ENCODE data around the gene PITPNM2.
"Not testable (repeated sequence)": the region's sequence is repeated elsewhere in the genome, so short reads cannot be mapped to it uniquely, and the experiment has no call there.

PITPNM2 gene

DNA sequence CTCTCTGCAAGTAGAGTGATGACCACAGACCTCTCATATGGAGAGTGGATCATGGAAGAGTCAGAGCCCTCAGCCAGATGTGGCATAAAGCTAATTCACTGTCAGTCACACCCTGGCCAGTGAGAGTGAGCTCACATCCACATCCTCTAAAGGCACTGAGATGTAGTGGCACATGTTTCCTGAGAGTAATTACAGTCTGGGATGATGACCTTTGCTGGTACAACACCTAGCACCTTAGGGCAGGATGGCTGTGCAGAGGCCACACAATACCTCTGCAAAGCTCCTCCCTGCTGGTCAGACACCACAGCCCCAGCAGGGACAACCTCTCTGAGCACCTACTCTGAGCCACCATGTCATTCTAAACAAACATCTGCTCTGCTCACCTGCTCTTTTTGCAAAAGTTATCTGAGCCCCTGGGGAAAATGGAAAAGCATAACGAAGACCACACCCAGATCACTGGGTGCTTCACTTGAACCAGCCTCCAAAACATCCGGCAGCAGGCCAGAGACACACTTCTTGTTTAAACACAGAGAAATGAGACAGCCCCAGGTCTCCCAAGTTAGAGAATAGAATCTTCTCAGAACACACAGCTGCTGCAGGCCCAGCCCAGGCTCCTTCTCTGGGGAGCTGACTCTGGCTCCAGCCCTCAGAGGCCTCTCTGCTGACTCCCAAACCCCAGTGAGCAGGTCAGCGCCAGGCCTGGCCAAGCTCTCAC, 30.3 kb downstream of the PITPNM2 start:
- no peak for DNase-seq (ENCODE audit: low spot score)

DNA sequence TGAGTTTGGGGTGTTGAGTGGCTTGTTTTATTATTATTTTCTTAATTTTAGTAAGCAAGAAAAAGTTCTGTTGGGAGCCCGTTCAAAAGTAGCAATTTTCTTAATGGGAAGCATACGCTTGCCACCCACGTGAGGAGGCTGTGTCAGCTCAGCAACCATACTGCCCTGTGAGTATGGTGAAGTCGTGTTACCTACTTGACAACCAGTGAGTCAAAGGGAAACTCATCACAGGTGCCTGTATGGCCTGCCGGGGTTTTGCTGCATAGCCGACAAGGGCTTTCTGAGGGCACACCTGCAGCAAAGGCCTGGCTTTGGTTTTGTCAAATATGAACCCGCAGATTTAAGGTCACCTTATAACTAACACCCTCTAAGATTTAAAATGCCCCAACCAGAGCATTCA, 31.1 kb downstream of the PITPNM2 start:
- DNase-seq (ENCODE audit: low spot score): no peak

DNA sequence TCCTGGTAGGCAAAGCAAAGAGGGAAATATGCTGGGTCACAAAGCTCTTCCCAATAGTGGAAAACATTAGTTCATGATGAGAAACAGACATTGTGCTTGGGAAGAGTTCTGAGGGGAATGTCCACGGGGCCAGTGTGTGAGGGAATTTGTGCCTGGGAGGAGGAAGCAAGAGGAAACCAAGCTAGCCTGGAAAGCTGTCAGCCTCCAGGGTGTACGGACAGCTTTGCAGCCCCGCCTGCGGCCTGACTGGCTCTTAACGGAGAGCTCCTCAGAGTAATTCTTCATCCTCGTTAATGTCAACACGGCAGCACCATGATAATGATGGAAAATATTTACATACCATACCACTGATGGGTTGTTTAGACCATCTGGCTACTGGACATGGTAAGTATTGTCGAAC, 32.4 kb downstream of the PITPNM2 start:
- DNase-seq (ENCODE audit: low spot score): no peak

DNA sequence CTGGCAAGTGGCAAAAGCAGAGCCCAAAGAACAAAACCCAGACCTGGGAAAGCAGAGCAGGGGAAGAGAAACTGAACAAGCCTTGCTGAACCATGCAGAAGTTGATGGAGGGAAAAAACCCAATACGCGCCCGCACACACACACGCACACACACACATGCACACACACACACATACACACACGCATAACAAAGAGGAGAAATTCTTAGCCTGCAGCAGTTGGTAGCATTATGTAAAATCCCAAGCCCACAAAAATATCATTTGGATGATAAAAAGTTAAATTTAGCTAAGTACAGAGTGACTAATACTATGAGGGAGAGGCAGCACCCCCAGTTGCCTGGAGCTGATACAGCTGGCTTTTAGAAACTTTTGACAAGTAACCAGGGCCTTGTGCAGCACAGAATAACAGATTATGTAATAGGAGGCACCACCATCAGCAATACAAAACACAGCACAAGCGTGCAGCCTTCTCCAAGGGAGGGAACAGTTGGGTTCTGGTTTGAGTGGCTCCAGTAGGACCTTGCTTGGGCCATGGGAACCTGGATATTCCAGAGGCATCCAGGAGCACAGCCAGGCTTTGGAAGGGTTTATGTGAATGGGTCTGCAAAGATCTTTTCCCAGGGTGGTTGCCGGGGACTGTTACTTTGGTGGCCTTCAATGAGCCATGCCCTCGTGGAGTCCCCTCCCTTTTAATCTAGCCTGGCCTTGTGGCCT, 35.3 kb downstream of the PITPNM2 start:
- DNase-seq (ENCODE audit: low spot score): peak; percentile 26

DNA sequence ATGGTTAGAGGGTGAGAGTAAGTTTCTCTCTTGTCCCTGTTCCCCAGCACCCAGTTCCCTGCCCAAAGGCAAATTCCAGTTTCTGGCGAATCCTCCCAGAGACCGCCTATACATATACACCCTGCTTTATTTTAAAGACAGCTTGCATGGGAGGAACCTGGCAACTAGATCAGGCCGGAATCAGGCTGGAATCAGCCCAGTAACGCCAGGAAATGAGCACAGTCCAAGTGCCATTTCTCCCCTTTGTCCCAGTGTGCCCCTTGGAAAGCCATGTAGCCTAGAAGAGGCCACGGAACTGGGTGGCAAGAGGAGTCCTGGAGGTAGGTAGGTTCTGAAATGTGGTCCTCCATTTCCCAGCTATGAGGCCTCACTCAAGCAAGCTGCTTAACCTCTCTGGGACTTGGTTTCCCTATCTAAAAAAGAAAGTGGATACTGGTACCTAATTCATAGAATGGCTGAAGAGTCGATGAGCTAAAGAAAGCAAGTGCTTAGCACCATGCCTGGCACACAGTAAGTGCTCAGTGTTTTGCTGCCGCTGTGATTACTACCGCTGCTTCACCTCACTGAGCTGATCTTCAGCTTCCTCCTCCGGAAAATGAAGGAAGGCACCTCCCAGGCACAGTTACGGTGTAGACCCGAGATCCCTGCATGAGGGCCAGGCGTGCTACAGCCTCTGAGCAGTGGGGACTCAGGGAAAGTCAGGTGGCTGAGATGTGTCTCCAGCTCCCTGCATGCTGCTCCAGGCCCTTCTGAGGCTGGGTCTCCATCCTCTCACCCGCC, 36.4 kb downstream of the PITPNM2 start:
- DNase-seq (ENCODE audit: low spot score): no peak

DNA sequence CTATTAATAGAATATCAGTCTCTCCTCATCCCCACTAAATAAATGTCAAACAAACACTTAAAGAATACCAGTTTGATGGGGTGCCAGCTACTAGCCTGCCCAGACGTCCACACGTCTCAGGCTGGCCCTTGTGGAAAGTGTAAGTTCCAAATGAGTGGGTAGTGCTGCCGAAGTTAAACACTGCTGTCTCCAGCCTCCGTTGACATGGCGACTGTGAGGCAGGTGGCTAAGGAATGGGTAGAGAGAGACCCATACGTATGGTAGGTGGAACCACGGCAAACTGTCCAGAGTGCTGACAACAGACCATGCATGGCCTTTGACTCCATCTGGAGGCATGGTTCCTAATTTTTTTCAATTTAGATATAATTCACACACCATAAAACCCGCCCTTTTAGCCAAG, 37.9 kb downstream of the PITPNM2 start:
- DNase-seq (ENCODE audit: low spot score): no peak

DNA sequence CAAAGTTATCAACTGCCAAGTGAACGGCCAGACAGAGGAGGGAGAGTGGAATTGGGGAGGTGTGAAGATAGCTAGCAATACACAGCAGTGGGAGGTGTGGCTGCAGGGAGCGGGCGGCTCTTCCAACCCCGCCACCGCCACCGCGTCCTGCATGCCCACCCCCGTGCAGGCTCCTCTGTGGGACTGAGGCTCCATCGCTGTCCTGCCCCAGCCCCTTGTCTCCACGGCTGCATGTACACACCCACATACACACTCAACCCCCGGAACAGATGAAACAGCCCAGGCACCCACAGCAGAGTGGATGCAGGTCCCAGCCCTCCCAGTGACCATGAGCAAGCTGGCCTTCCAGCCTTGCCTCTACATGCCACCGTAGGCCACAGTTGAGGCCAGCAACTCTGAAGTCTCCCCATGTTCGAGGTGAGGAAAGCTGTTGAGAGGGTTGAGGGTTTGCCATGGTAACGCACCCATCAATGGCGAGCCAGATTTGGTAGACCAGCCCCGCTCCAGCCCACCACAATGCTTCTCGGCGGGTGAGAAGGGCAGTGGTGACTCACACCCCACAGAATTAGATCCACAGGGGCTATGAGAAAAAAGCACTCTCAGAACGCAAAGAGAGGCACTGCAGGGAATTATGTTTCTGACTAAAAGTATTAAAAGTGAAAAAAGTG, 39.3 kb downstream of the PITPNM2 start:
- no peak for DNase-seq (ENCODE audit: low spot score)

DNA sequence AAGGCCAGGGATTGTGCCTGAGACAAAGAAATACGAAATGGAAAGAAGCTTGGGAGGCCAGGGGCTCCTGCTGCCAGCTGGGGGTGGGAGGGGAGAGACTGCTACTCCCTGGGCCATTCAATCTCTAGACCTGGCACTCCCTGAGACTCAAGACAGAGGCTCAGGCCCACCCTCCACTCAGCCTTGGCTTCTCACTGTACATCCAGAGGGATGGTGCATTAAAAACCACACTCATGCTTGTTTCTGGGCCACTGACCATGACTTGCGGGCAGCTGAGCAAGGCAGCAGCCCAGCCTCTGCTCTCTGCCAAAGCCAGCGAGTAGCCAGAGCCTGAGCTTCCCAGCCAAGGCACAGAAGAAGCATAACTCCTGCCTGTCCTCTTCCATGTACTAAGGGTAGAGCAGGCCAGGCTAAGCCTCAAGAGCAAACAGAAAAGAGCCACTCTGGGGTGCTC, 41.5 kb downstream of the PITPNM2 start:
- peak; percentile 28 for DNase-seq (ENCODE audit: low spot score)

DNA sequence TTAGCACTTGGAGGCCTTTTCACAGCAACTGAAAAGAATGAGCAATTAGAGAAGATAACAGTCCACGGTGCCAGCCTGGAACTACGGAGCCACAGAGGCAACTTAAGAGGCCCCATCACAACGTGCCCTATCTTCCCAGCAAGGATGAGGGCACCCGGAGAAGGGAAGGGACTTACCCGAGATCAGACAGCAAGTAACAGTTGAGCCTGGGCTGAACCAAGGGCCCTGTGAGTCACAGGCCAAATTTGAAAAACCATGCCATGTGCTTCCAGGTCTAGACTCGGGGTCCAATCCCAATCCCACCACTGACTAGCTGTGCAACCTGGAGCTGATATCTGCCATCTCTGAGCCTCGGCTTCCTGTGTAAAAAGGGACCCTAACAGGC, 42.2 kb downstream of the PITPNM2 start:
- no peak for DNase-seq (ENCODE audit: low spot score)

DNA sequence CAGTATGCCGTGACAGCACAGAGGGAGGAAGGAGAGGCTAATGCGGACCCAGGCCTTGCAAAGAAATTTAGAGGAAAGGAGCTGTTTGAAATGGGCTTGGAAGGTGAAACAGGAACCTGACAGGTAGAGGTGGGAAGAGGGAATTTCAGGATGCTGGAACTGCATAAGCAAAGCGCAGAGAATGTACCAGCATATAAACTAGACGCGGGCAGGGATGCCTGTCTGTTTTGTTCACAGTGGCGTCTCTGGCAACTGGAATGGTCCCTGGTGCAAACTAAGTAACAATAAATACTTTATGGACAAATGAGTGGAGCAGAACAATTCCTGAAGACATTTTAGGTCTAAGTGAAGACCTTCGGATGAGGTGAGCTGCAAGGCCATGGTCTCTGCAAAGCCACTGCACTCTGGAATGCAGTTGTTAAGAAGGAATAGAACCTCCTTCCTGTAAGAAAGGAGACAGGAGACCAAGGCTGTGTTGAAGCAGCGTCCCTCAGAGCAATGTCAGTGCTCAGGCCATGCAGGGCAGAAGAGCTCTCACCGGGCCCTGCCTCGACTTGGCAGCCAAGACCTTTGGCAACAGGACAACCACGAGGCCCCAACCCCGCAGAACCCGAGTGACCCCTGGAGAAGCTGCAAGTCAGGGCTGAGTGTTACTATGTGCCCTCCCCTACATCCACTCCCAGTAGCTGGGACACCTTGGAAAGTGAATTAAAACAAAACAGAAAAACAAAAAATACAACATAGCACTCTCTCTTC, 42.8 kb downstream of the PITPNM2 start:
- no peak for DNase-seq (ENCODE audit: low spot score)

DNA sequence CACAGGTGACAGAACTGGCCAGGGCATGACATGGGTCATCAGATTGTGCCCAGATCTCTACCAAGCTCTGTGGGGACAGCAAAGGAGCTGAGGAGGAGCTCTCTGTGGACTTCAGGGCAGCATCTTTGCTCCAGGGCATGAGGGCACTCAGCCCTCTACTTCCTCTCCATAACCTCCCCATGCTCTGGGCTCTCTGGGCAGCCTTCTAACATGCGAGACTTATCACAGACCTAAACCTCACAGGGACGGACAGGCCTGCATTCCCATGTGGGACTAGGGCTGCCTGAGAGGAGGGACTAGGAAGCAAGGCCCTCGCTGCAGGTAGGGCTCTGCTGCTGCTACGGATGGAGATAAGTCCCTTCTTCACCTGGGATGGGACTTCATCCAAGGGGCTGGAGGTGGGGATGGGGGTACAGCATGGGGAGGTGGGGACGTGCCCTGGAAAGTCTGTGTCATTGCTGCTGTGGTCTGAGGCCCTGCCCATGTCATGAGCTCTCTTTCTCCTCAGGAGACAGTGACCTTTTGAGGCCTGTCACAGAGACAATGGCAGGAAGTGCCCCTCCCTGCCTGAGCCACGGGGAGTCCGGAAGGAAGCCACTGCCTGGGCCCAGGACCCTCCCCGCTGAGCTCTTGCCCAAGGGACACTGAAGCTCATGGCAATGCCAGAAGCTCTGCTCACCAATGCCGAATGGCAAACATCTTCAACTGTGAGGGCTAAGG, 44.1 kb downstream of the PITPNM2 start:
- DNase-seq (ENCODE audit: low spot score): no peak

DNA sequence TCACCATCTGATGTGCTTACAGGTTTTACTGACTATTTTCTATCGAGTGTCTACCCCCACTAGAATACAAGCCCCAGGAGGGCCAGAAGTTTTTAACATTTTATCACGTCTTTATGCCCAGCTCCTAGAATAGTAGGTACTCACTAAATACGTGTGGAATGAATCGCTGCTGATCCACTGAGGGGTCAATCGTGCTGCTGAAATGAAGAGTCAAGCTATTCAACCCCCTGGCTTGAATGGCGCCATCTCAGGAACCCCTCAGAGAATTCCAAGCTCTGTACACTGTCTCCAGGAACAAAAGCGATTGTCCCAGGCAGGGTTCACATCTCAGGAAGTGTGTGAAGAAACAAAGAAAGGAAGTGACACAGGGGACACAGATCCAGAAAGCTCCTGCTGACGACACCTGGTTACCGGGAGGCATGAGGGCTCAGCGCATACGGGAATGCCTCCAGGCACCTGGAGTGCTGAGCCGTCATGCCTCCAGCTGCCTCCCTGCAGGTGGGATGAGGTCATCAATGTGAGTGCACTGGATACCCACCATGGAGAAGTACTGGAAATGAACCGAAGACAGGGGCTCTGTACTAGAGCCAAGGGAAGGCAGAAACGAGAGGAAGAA, 45.6 kb downstream of the PITPNM2 start:
- peak; percentile 35 for DNase-seq (ENCODE audit: low spot score)

DNA sequence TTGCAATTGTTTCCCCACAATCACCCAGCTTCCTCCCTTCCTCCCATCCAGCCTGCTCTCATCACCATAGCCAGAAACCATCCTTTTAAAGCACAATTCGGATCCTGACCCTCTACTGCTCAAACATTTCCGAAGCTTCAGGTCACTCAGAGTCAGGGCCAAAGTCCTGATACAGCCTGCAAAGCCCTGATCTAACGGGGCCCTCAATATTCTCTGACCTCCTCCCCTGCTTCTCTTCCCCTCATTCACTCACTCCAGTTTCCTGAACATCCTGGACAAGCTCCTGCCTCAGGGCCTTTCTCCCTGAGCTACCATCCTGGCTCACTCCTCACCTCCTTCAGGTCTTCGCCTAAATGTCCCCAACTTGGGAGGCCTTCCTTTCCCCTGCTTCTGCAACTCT, 46.1 kb downstream of the PITPNM2 start:
- DNase-seq (ENCODE audit: low spot score): no peak

DNA sequence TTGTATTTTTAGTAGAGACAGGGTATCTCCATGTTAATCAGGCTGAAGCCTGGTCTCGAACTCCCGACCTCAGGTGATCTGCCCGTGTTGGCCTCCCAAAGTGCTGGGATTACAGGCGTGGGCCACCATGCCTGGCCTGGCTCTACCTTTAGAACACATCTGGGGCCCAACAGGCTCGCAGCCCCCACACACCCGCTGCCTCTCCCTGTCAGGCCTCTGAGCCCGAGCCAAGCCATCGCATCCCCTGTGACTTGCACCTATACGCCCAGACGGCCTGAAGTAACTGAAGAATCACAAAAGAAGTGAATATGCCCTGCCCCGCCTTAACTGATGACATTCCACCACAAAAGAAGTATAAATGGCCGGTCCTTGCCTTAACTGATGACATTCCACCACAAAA, 46.8 kb downstream of the PITPNM2 start:
- DNase-seq (ENCODE audit: low spot score): not testable (repeated sequence)

DNA sequence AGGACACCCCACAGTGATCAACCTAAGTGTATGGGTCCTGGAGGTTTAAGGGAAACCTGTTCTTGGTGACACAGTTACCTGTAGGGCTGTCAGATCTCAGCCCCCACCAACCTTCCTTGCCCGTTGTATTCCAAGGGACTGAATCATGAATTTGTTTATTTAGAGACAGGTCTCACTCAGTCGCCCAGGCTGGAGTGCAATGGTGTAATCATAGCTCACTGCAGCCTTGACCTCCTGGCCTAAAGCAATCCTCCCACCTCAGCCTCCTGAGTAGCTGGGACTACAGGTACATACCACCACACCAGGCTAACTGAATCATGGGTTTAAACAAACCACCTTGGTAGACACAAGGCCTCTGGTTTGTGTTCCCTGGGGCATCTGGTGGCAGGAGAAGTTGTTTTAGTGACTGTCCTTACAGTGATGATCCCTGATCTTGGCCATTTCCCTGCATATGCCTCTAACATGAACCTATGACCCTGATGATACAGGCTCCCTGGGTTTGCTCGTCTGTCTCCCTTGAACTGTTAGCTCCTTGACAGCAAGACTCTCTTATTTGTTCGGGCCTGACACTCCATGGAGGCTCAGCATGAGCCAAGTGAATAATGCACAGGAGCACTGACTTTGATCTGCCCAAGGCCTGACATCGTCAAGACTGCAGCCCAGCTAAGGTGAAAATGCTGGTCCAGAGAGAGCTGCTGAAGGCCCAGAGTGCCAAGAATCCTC, 47.9 kb downstream of the PITPNM2 start:
- DNase-seq (ENCODE audit: low spot score): peak; percentile 55

DNA sequence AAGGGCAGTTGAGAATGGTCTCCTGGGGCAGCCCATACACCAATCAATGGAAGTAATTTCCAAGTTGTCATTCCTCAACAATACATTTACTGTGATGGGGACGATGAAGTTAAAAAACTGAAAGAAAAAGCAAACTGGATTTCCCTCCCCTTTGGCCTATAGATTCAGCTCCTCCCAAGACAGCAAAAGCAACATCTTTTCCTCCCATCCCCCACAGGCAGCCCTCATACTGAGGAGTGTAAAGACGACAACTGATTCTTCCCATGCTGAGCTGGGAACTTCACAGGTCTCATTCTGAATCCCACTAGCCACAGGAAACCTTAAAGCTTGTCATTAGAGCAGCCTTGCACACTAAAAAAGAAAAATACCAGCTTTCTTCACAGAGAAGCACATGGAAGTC, 48.5 kb downstream of the PITPNM2 start:
- no peak for DNase-seq (ENCODE audit: low spot score)

DNA sequence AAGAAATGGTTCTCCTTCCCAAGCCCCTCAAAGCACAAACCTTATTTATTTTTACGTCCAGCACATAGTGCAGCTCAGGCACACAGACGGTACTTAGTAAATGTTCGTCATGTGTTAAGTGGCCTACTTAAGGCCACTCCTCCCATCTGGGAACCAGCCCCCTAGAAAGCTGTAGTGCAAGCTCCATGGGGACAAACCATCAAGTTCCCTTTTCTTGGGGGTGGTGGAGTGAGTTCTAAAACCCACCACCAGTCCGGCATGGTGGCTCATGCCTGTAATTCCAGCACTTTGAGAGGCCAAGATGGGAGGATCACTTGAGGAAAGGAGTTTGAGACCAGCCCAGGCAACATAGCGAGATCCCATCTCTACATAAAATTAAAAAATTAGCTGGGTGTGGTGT, 49.4 kb downstream of the PITPNM2 start:
- DNase-seq (ENCODE audit: low spot score): no peak

Data from kidney tubule cell (primary cell).